ENCODE results near the gene ZNF277. TPM values are rescaled to one million over a fixed set of nuclear protein-coding genes. Genes with fewer than 3 reads are reported as not detected.

The ZNF277 gene
- polyA plus RNA-seq, 1 donor (not counting 4 experiments of a cell fraction or from before 2014, with no cell fraction given): 20.2 TPM

DNA sequence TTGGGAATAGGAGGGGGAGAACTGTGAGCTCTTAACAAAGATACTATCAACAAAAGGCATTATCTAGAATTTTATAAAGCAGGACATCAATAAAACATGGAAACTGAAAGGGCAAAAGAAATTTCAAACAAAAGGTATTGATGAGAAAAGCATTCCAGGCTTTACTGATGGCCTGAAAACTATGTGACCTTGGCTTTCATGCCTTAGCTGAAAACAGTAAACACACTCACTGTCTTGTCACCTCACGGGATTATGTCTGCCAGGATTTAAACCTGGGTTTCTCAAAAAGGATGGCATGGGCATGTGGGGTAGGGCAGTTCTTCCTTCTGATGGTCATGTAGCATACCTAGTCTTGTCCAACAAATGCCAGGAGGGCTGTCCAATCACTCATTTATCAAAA is 23.2 kb upstream of the ZNF277 start:
- H4K20me1 ChIP-seq (ENCODE audit: control insufficient read depth, extremely low read depth, insufficient read depth, low read length): no peaks in the 10 kb centered on the region
- peaks cover 64% of the 10 kb centered on the region for H3K79me2 ChIP-seq (ENCODE audit: control insufficient read depth, insufficient read depth, low read length)

DNA sequence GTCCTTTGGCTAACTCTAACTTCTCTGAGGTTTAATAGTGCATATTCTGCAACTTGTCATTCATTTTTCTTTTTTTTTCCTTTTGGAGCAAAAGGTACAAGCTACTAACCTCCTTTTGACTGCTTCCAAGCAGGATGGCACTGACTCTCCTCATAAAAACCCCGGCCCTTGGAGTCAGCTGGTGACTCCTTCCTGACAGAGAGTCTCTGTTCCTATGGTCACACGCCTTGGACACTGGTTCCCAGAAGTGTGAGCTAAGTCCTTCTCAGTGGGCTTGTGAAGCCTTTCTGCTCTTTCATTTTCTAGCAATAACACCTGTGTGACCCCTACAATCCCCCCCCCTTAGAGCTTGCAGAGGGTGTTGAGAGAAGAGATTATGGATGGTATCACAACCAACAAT is 22.0 kb upstream of the ZNF277 start:
- H3K79me2 ChIP-seq (ENCODE audit: control insufficient read depth, insufficient read depth, low read length): peaks cover 73% of the 10 kb centered on the region
- no peak overlapping the region for H3K27ac ChIP-seq (ENCODE audit: control insufficient read depth, insufficient read depth, low read length)
- FAIRE-seq (no peak), DNase-seq (ENCODE audit: low read depth, low spot score) (no peak)
- no peaks in the 10 kb centered on the region for H3K9me1 ChIP-seq (ENCODE audit: control insufficient read depth, extremely low read depth, insufficient read depth, low read length)
- H3K4me2 ChIP-seq (ENCODE audit: control insufficient read depth, extremely low read depth, insufficient read depth, low read depth, low read length): no peak overlapping the region
- no peaks in the 10 kb centered on the region for H4K20me1 ChIP-seq (ENCODE audit: control insufficient read depth, extremely low read depth, insufficient read depth, low read length)
- no peak overlapping the region for H2AFZ ChIP-seq (ENCODE audit: control insufficient read depth, low read length)
- H3K27me3 ChIP-seq (ENCODE audit: control insufficient read depth, extremely low read depth, insufficient read depth, low read length): no peaks in the 10 kb centered on the region
- H3K9ac ChIP-seq (ENCODE audit: control insufficient read depth, extremely low read depth, insufficient read depth, low read length): no peak overlapping the region
- no peak overlapping the region for H3K4me3 ChIP-seq (ENCODE audit: control insufficient read depth in 2 of 3, extremely low read depth in 1 of 3, insufficient read depth in 2 of 3, low read depth in 1 of 3, low read length in 3 of 3)
- H3K4me1 ChIP-seq (ENCODE audit: control insufficient read depth, extremely low read depth, insufficient read depth, low read length): peaks cover 11% of the 10 kb centered on the region
- TF ChIP-seq EZH2 (IDR thresholded peaks at IDR 0.05; ENCODE audit: low read length): no peak
- TF ChIP-seq, protein P1, sequence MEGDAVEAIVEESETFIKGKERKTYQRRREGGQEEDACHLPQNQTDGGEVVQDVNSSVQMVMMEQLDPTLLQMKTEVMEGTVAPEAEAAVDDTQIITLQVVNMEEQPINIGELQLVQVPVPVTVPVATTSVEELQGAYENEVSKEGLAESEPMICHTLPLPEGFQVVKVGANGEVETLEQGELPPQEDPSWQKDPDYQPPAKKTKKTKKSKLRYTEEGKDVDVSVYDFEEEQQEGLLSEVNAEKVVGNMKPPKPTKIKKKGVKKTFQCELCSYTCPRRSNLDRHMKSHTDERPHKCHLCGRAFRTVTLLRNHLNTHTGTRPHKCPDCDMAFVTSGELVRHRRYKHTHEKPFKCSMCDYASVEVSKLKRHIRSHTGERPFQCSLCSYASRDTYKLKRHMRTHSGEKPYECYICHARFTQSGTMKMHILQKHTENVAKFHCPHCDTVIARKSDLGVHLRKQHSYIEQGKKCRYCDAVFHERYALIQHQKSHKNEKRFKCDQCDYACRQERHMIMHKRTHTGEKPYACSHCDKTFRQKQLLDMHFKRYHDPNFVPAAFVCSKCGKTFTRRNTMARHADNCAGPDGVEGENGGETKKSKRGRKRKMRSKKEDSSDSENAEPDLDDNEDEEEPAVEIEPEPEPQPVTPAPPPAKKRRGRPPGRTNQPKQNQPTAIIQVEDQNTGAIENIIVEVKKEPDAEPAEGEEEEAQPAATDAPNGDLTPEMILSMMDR (optimal IDR thresholded peaks at IDR 0.05 in 1 of 3, IDR thresholded peaks at IDR 0.05 in 1 of 3, conservative IDR thresholded peaks at IDR 0.05 in 1 of 3; ENCODE audit: extremely low read depth in 1 of 3, insufficient read depth in 2 of 3, low read length in 3 of 3): no peak
- dilution Hi-C loops (cut with MboI; ENCODE audit: extremely low pct_ligation_motif_present, low sequenced_read_pairs): no loop called here
- H3K9me3 ChIP-seq (ENCODE audit: control insufficient read depth, low read depth, low read length): no peaks in the 10 kb centered on the region
- no peaks in the 10 kb centered on the region for H3K36me3 ChIP-seq (ENCODE audit: control insufficient read depth in 2 of 2, extremely low read depth in 1 of 2, insufficient read depth in 2 of 2, low read length in 2 of 2)

More for the DNA sequence above, 23.2 kb upstream of the ZNF277 start:
- Histone ChIP-seq H3K27me3 (ENCODE audit: control insufficient read depth, extremely low read depth, insufficient read depth, low read length) (no peaks in the 10 kb centered on the region), H3K36me3 (ENCODE audit: control insufficient read depth in 2 of 2, extremely low read depth in 1 of 2, insufficient read depth in 2 of 2, low read length in 2 of 2) (no peaks in the 10 kb centered on the region), H3K9ac (ENCODE audit: control insufficient read depth, extremely low read depth, insufficient read depth, low read length) (no peak overlapping the region), H3K4me1 (ENCODE audit: control insufficient read depth, extremely low read depth, insufficient read depth, low read length) (peaks cover 11% of the 10 kb centered on the region), H3K9me3 (ENCODE audit: control insufficient read depth, low read depth, low read length) (no peaks in the 10 kb centered on the region), H3K4me3 (ENCODE audit: control insufficient read depth in 2 of 3, extremely low read depth in 1 of 3, insufficient read depth in 2 of 3, low read depth in 1 of 3, low read length in 3 of 3) (no peak overlapping the region), H3K4me2 (ENCODE audit: control insufficient read depth, extremely low read depth, insufficient read depth, low read depth, low read length) (no peak overlapping the region), H3K27ac (ENCODE audit: control insufficient read depth, insufficient read depth, low read length) (no peak overlapping the region), H3K9me1 (ENCODE audit: control insufficient read depth, extremely low read depth, insufficient read depth, low read length) (no peaks in the 10 kb centered on the region), H2AFZ (ENCODE audit: control insufficient read depth, low read length) (no peak overlapping the region)
- no peak for TF ChIP-seq EZH2 (IDR thresholded peaks at IDR 0.05; ENCODE audit: low read length)
- TF ChIP-seq, protein P1 (optimal IDR thresholded peaks at IDR 0.05 in 1 of 3, IDR thresholded peaks at IDR 0.05 in 1 of 3, conservative IDR thresholded peaks at IDR 0.05 in 1 of 3; ENCODE audit: extremely low read depth in 1 of 3, insufficient read depth in 2 of 3, low read length in 3 of 3): no peak
- no peak for FAIRE-seq
- dilution Hi-C loops (cut with MboI; ENCODE audit: extremely low pct_ligation_motif_present, low sequenced_read_pairs): no loop called here
- no peak for DNase-seq (ENCODE audit: low read depth, low spot score)
